GM18861 (cell line): ENCODE measurements around the gene KLF4.

Experiments
- ATAC-seq: cut with Tn5 transposase; IDR thresholded peaks from one replicate; pipeline ENCODE4 v1.9.1; 2021; ENCODE audit not compliant: unreplicated experiment

KLF4 gene

DNA sequence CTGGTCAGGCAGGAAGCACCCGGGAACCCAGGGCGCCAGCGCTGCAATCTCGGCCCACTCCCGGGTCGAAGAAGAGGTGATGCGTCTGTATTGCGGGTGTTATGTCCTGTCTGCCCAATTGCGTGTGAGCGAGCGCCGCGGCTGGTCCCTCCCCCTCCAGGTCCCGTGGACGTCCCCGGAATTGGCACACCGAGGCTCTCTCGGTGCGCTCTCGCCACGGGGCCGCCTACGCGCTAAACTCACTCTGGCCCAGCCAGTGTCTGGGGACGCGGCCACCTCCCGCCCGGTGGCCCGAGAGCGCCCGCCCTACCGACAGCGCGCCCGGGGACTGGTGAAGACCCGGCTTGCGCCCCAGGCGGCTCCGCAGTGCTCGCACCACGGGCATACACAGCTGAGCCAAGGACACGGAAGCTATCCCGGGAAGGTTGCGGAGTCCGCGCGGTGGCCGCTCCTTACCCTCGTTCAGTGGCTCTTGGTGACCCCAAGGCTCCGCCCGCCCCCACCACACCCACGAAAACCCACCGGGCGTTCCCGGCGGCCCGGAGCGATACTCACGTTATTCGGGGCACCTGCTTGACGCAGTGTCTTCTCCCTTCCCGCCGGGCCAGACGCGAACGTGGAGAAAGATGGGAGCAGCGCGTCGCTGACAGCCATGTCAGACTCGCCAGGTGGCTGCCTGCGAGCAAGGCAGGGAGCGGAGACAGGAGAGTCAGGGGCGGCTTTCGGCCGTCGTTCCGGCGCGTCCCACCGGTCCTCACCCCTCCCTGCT lies 1.0 kb downstream of the KLF4 start:
- no peak for ATAC-seq

DNA sequence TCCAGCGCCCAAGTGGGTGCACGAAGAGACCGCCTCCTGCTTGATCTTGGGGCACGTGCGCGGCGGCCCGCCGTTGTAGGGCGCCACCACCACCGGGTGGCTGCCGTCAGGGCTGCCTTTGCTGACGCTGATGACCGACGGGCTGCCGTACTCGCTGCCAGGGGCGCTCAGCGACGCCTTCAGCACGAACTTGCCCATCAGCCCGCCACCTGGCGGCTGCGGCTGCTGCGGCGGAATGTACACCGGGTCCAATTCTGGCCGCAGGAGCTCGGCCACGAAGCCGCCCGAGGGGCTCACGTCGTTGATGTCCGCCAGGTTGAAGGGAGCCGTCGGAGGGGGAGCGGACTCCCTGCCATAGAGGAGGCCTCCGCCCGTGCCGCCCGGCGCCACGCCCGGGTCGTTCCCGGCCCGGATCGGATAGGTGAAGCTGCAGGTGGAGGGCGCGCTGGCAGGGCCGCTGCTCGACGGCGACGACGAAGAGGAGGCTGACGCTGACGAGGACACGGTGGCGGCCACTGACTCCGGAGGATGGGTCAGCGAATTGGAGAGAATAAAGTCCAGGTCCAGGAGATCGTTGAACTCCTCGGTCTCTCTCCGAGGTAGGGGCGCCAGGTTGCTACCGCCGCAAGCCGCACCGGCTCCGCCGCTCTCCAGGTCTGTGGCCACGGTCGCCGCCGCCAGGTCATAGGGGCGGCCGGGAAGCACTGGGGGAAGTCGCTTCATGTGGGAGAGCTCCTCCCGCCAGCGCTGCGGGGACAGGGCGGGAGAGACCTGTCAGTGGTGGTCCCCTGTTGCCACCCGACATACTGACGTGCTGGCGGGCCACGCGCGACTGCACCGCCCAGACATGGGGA lies 1.8 kb downstream of the KLF4 start:
- ATAC-seq: no peak

DNA sequence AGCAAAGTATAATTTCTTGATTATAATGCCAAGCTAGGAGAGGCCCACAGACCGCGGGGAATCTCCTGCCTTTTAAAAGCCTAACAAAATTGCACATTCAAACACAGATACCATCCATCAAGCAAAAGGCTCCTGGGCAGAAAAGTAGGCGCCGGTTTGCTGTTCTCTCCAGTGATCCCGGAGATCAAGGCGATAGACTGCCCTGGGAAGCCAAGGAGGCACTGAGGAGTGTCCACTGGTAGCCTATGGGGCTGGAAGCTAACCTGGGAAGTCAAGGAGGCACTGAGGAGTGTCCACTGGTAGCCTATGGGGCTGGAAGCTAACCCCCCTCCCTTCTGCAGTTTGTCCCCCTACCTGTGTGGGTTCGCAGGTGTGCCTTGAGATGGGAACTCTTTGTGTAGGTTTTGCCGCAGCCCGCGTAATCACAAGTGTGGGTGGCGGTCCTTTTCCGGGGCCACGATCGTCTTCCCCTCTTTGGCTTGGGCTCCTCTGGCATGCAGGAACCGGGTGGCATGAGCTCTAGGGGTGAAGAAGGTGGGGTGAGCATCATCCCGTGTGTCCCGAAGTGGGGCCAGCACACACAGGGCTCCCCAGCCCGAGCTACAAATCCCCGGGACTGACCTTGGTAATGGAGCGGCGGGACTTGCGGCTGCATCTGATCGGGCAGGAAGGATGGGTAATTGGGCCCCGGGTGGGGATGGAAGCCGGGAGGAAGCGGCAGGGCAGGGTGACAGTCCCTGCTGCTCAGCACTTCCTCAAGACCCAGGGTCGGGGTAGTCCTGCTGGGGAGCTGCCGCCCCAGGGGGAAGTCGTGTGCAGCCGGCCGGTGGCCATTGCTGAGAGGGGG lies 2.7 kb downstream of the KLF4 start:
- no peak for ATAC-seq

DNA sequence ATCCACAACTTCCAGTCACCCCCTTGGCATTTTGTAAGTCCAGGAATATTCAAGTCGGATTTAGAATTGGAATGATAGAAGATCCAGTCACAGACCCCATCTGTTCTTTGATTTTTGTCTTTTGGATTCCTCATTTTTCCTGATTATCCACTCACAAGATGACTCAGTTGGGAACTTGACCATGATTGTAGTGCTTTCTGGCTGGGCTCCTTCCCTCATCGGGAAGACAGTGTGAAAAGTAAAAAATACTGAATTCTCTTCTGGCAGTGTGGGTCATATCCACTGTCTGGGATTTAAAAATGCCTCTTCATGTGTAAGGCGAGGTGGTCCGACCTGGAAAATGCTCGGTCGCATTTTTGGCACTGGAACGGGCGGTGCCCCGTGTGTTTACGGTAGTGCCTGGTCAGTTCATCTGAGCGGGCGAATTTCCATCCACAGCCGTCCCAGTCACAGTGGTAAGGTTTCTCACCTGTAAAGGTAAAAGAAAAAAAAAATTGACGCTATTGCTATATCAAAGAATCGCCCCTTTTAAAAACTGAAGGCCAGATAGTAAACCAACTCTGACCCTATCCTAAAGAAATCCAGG lies 4.0 kb downstream of the KLF4 start:
- ATAC-seq: no peak

DNA sequence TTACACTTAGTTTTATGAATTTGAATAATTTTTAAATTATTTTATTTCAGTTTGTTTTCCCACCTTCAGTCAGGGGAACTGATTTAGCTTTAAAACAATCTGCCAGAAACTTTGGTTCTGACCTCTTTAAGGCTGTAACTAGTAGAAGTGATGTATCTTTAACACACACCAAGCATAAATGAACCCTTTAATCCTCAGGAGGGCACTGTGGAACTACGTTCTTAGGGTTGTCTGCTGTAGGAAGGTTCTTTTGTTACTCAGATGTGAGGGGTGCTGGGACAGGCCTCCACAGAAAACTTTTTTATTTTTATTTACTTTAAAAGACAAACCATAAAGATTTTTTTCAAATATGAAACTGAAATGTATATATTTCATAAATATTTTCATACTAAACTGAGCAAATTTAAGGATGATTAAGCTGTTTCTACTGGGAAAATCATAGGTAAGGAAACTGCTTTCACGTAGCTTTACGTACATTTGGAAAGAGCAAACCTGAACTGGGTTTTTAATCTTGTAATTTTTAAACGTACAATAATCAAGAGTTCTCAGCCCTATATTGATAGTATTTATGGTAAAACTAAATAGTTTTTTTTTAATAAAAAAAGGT lies 5.3 kb downstream of the KLF4 start:
- ATAC-seq: peak; percentile 72

DNA sequence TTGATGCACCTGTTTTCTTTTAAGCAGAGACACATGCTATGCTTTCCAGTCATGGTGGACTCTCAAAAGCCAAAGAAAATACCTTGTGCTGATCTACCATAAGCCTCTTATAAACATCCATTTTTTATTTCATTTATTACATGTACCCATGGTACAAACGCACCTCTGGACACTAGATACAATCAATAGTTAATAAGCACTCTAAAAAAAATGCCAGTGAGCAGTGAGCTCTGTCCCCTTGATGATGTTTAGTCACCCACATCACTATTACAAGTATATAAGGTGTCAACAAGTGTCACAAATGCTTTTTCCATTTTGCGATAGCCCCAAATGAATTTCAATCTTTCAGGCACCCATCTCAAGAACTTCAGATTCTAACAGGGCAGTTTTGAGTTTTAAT lies 5.9 kb downstream of the KLF4 start:
- ATAC-seq: no peak

DNA sequence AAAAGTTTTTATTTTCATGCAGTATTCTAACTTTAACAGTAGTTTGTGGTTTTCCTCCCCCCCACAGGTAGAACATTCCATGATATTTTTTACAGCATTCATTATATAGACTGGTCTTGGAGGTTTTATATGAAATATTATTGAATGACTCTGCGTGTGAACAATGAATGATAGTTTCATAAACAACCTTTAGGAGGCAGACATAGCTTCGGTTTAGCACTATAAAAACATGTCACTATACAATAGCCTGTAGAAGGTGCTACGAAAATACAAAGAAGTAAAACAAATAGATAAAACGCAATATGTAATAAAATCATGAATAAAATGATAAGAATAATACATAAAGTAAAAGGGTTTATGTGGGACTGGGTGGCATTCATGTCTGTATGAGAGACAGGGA lies 8.5 kb downstream of the KLF4 start:
- no peak for ATAC-seq

DNA sequence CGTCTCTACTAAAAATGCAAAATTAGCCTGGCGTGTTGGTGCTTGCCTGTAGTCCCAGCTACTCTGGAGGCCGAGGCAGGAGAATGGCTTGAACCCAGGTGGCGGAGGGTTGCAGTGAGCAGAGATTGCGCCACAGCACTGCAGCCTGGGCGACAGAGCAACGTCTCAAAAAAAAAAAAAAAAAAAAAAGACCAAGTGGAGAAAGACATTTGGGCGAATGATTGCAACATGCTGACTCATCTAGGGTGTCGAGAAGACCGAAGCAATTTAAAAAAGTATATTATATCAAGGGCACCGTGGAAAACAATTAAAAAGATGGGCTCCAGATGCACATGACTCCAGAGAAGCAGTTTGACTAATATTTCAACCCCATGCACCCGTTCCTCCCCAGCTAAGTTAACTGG lies 9.2 kb downstream of the KLF4 start:
- no peak for ATAC-seq

DNA sequence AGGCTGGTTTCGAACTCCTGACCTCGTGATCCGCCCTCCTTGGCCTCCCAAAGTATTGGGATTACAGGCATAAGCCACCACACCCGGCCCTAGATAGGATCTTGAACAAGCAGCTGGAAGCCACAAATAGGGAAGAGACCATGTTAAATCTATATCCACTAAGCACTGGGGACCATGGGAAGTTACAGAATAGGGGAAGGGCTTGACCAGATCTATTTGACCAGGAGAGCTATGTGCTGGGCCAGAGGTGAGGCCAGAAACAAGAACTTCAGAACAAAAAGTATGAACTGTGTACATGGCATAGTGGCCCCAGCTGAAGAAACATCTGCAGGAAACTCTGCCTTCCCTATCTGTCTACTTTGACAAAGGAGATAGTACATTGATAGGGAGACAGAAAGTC lies 10.8 kb downstream of the KLF4 start:
- ATAC-seq: no peak

DNA sequence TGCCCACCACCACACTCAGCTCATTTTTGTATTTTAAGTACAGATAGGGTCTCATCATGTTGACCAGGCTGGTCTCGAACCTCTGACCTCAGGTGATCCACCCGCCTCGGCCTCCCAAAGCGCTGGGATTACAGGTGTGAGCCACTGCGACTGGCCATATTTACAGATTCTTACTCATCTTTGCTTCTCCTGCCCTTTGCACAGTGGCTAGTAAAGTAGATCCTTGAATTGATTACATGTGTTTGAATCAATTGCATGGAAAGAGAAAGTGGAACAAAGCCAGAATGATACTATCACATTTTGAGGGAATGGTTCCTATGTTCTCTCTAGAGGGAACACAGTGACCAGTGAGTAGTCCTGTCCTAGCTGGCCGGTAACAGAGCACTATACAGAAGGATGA lies 15.4 kb downstream of the KLF4 start:
- ATAC-seq: no peak

DNA sequence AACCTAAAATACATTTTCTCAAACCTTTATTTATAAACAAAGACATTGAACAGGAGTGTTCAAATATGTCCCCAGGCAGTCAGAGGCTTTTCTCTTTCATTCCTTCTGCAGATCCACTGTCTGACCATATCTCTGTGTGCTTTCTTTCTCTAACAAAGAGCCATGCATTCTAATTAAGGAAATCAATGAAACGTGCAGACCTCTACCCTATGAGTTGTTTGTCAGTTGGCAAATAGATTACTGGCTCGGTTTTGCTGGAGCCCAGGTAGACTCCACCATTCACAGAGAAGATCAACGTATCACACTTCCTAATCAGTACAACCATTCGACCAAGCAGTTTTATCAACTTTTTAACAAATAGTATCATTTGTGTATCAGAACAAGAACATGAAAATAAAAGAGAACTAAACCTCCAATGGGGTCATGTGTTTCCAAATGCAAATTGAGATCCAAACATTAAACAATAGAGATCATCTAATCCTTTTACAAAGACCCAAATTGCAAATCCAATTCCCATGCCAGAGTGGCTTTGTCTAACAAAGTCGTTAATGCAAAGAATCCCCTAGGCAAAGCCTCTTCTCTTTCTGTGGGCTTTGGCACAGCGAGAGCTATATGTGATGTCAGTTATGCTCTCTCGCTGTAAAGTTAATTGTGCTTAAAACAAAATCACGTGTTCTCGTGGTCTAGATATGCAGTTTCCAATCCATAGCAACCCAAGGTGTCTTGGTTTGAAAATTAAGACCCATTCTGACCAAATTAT lies 16.8 kb downstream of the KLF4 start:
- no peak for ATAC-seq

DNA sequence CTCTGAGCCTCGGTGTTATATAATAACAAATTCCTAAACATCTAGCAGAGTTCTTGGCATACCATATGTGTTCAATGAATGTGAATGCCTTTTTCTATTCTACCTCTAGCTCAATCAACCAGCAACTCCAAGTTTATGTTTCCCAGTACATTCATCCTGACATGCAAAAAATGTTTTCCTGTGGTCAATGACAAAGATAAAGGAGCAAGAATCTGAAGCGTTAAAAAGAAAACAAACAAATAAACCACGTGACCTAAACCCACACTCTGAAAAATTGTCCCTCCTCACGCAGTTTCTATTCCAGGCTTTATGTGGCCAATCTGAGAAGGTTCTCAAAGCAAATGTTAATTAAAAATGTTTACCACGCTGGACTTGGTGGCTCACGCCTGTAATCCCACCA lies 18.0 kb downstream of the KLF4 start:
- no peak for ATAC-seq

DNA sequence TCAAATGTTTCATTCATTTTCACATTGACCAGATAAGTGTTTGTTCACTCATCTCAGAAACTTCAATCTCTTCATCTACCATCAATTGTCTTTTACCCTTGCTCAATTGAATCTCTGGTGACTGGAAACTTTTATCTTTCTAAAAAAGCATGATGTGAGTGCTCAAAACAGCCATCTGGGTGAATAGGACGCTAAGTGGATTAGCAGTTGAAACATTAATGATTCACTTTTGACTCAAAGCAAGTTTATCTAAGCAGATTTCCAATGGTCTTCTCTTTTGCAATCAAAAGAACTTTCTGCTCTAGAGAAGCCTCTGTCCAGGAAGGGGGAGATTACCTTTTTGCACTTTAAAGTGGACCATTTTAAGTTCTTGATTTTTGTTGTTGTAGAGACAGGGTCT lies 22.2 kb downstream of the KLF4 start:
- no peak for ATAC-seq

DNA sequence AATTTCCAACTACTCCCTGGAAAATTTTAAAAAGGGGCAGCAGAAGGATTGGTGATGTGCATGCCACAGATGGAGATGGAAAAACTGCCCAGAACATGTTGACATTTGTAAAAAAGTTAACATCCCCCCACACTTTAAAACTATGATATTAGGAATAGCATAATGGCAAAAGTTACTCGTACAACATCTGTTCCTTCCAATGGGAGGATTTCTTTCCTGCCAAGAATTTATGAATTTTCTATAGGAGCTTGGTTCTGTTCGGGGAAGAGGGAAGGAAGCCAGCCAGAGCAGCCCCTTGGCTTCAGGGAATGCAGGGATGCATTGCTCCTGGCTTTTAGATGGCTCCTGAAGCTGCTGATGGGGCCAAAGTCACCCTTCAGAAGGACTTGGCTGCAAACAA lies 22.7 kb downstream of the KLF4 start:
- no peak for ATAC-seq

DNA sequence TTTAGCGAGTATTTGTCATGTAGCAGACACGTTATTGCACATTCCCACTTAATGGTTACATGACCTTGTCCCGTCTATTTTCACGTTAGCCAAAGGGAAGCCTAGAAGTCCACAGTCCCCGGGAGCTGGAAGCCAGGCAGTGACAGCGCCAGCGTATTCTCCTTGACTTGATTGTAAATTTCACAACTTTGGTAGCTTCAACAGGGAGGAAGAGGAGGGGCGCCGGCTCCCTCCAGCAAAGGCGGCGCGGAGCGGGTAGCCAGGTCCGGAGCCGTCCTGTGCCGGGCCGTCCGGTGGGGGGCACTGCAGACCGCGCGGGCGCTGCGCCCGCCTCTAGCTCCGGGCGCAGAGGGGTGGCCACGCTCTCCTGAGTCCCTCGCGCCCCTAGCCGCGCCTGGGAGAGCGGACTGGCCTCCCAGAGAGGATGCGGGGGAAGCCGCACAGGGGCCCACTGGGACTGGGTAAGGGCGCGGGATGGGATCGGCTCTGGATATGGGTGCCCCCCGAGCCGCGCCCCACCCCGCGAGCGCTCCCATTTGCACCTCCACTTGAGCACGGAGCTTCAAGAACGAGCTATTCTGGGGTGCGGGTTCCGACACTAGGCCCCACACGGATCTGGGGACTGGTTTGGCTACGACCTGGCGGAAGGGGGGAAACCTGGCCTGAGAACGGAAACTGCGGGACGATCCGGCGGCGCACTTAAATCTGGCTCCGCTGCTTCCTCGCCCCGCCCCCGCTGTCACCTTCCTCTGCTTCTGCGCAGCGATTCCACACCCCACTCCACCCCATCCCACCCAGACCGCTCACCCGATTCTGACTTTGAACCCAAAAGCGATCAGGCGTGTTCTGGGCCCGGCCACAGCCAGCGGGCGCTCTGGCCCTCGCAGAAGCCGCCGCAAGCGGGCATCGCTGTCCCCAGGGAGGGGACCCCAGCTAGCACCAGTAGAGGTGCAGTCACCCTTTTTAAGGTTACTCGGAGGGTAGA lies 23.8 kb downstream of the KLF4 start:
- ATAC-seq: peak; percentile 56

DNA sequence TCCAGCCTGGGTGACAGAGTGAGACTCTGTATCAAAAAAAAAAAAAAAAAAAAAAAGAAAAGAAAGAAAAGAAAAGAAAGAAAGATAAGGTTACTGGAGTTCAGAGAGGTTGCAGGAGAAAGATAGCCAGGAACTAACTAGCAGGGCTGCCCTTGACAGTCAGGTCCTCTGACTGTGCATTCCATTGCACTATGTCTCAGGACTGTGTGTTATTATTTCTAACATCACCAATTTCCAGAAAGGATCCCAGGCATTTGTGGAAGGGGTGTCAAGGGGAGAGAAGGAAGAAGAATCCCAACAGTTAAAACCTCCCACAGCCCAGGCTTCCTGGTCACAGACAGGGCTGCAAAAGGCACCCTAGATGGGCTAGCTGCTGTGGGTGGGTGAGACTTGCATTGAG lies 25.1 kb downstream of the KLF4 start:
- ATAC-seq: no peak

DNA sequence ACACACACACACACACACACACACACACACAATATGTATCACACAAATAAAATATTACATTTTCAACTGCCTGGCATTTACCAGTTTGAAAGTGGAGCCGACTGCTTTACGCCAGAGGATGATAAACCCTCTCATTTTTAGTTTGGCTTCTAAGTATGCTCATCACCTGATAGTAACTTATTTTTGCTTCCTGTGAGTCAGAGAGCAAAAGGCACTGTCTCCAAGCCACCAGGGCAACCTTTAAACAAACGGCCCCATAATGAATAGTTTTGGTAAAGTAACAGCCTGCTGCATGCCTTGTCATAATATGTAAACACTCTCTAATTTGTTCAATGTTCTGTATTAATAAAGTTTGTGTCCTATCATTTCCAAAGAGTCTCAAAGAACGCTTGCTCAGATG lies 26.9 kb downstream of the KLF4 start:
- no peak for ATAC-seq

DNA sequence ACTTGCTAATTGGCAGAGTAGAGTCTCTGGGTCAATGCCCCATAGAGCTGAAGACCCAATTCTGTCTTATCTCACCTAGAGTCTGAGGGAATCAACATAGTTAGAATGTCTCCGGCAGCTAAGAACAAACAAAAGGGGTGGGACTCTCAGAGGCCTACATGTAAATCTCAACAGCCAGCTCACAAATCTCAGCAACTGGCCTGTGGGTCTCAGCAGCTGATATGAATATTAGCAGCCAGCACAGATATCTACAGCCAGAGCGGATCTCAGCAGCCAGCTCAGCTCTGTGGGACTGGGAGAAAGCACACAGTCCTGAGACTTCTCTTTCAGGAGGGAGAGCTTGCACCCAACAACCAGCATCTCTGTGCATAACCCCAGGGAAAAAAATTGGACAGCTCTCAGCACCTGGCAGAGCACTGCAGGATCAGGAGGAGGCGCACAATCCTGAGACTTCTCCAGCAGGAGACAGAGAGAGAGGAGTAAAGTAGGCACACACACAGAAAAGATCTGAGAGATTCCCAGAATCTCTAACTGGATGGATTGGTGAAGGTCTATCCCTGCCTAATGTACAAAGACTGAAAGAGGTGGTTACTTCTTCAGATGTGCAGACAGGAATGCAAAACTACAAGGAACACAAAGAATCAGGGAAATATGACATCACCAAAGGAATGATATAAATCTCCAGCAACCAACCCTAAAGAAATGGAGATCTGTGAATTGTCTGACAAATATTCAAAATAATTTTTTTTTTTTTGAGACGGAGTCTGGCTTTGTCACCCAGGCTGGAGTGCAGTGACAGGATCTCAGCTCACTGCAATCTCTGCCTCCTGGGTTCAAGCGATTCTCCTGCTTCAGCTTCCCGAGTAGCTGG lies 29.2 kb downstream of the KLF4 start:
- no peak for ATAC-seq
